Measurements from ENCODE around the gene DIAPH2.

The DIAPH2 gene

GRCh38 chrX:97155816-97156215 is 471.2 kb downstream of the DIAPH2 start:
- H3K4me3 ChIP-seq (ENCODE audit: low read depth, low read length): no peak overlapping the region
- H3K27me3 ChIP-seq (ENCODE audit: control insufficient read depth, insufficient read depth, low read length): no peaks in the 10 kb centered on the region
- no peaks in the 10 kb centered on the region for H3K36me3 ChIP-seq (ENCODE audit: control insufficient read depth, insufficient read depth, low read length)
- no peak overlapping the region for H3K9ac ChIP-seq (ENCODE audit: low read length)
- H3K27ac ChIP-seq (ENCODE audit: low read depth, low read length): no peak overlapping the region
- H3K9me3 ChIP-seq (ENCODE audit: control insufficient read depth, insufficient read depth, low read depth, low read length): no peaks in the 10 kb centered on the region
- peaks cover 31% of the 10 kb centered on the region for H3K4me1 ChIP-seq (ENCODE audit: control insufficient read depth, insufficient read depth, low read length)

GRCh38 chrX:97158269-97158668 is 473.6 kb downstream of the DIAPH2 start:
- H3K4me3 ChIP-seq (ENCODE audit: low read depth, low read length): 0 out of 2 replicates have a peak overlapping the region, but pooled peaks have one; percentile 6
- no peaks in the 10 kb centered on the region for H3K9me3 ChIP-seq (ENCODE audit: control insufficient read depth, insufficient read depth, low read depth, low read length)
- H3K9ac ChIP-seq (ENCODE audit: low read length): no peak overlapping the region
- H3K27me3 ChIP-seq (ENCODE audit: control insufficient read depth, insufficient read depth, low read length): no peaks in the 10 kb centered on the region
- peak overlapping the region; percentile 56; the same call in 1 of the 2 replicates for H3K27ac ChIP-seq (ENCODE audit: low read depth, low read length)
- no peaks in the 10 kb centered on the region for H3K36me3 ChIP-seq (ENCODE audit: control insufficient read depth, insufficient read depth, low read length)
- H3K4me1 ChIP-seq (ENCODE audit: control insufficient read depth, insufficient read depth, low read length): peaks cover 31% of the 10 kb centered on the region

GRCh38 chrX:97159916-97160800 is 475.5 kb downstream of the DIAPH2 start:
- H3K9ac ChIP-seq (ENCODE audit: low read length): no peak overlapping the region
- H3K9me3 ChIP-seq (ENCODE audit: control insufficient read depth, insufficient read depth, low read depth, low read length): no peaks in the 10 kb centered on the region
- peak overlapping the region; percentile 16; the same call in 1 of the 2 replicates for H3K4me3 ChIP-seq (ENCODE audit: low read depth, low read length)
- no peaks in the 10 kb centered on the region for H3K36me3 ChIP-seq (ENCODE audit: control insufficient read depth, insufficient read depth, low read length)
- no peaks in the 10 kb centered on the region for H3K27me3 ChIP-seq (ENCODE audit: control insufficient read depth, insufficient read depth, low read length)
- no peak overlapping the region for H3K27ac ChIP-seq (ENCODE audit: low read depth, low read length)
- H3K4me1 ChIP-seq (ENCODE audit: control insufficient read depth, insufficient read depth, low read length): peaks cover 34% of the 10 kb centered on the region

- H3K27me3 ChIP-seq (ENCODE audit: control insufficient read depth, insufficient read depth, low read length): no peaks in the 10 kb centered on the region
- H3K27ac ChIP-seq (ENCODE audit: low read depth, low read length): no peak overlapping the region
- no peaks in the 10 kb centered on the region for H3K36me3 ChIP-seq (ENCODE audit: control insufficient read depth, insufficient read depth, low read length)
- H3K4me3 ChIP-seq (ENCODE audit: low read depth, low read length): no peak overlapping the region
- no peak overlapping the region for H3K9ac ChIP-seq (ENCODE audit: low read length)
- H3K9me3 ChIP-seq (ENCODE audit: control insufficient read depth, insufficient read depth, low read depth, low read length): no peaks in the 10 kb centered on the region
- H3K4me1 ChIP-seq (ENCODE audit: control insufficient read depth, insufficient read depth, low read length): peaks cover 14% of the 10 kb centered on the region
Observed at GRCh38 chrX:97167333-97167732, 482.7 kb downstream of the DIAPH2 start.

GRCh38 chrX:97168646-97169045 is 484.0 kb downstream of the DIAPH2 start:
- H3K9ac ChIP-seq (ENCODE audit: low read length): no peak overlapping the region
- H3K4me3 ChIP-seq (ENCODE audit: low read depth, low read length): no peak overlapping the region
- no peaks in the 10 kb centered on the region for H3K9me3 ChIP-seq (ENCODE audit: control insufficient read depth, insufficient read depth, low read depth, low read length)
- H3K27ac ChIP-seq (ENCODE audit: low read depth, low read length): no peak overlapping the region
- H3K4me1 ChIP-seq (ENCODE audit: control insufficient read depth, insufficient read depth, low read length): peaks cover 14% of the 10 kb centered on the region
- H3K27me3 ChIP-seq (ENCODE audit: control insufficient read depth, insufficient read depth, low read length): no peaks in the 10 kb centered on the region
- no peaks in the 10 kb centered on the region for H3K36me3 ChIP-seq (ENCODE audit: control insufficient read depth, insufficient read depth, low read length)

DNA sequence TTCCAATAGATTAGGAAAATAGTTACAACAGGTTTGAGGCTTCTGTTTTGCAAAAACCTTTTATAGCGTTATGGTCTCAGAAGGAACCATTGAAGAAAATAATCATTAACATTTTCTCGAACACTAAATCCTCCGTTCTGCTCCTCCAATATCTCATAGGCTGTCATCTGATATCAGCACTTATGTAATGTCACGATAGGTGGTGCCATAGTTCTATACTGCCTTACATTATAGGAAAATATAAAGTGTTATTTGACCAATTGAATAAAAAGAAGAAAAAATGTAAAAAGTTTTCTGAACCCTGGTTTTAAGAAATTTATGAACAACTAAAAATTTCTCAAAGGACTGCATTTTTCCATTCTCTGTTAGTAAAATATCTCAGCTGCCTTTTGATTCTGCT is 490.5 kb downstream of the DIAPH2 start:
- 0 out of 2 replicates have a peak, but pooled peaks cover 4% of the 10 kb centered on the region for H3K9me3 ChIP-seq (ENCODE audit: control insufficient read depth, insufficient read depth, low read depth, low read length)
- H3K27ac ChIP-seq (ENCODE audit: low read depth, low read length): no peak overlapping the region
- no peaks in the 10 kb centered on the region for H3K27me3 ChIP-seq (ENCODE audit: control insufficient read depth, insufficient read depth, low read length)
- H3K4me3 ChIP-seq (ENCODE audit: low read depth, low read length): no peak overlapping the region
- no peaks in the 10 kb centered on the region for H3K4me1 ChIP-seq (ENCODE audit: control insufficient read depth, insufficient read depth, low read length)
- H3K36me3 ChIP-seq (ENCODE audit: control insufficient read depth, insufficient read depth, low read length): no peaks in the 10 kb centered on the region
- H3K9ac ChIP-seq (ENCODE audit: low read length): no peak overlapping the region

GRCh38 chrX:97189668-97190067 is 505.0 kb downstream of the DIAPH2 start:
- no peak overlapping the region for H3K9ac ChIP-seq (ENCODE audit: low read length)
- no peak overlapping the region for H3K4me3 ChIP-seq (ENCODE audit: low read depth, low read length)
- H3K9me3 ChIP-seq (ENCODE audit: control insufficient read depth, insufficient read depth, low read depth, low read length): no peaks in the 10 kb centered on the region
- no peak overlapping the region for H3K27ac ChIP-seq (ENCODE audit: low read depth, low read length)
- H3K4me1 ChIP-seq (ENCODE audit: control insufficient read depth, insufficient read depth, low read length): peaks cover 5% of the 10 kb centered on the region; the same call in 1 of the 2 replicates
- H3K36me3 ChIP-seq (ENCODE audit: control insufficient read depth, insufficient read depth, low read length): no peaks in the 10 kb centered on the region
- H3K27me3 ChIP-seq (ENCODE audit: control insufficient read depth, insufficient read depth, low read length): no peaks in the 10 kb centered on the region

- Histone ChIP-seq H3K27ac (ENCODE audit: low read depth, low read length) (no peak overlapping the region), H3K27me3 (ENCODE audit: control insufficient read depth, insufficient read depth, low read length) (no peaks in the 10 kb centered on the region), H3K4me1 (ENCODE audit: control insufficient read depth, insufficient read depth, low read length) (peaks cover 14% of the 10 kb centered on the region), H3K9me3 (ENCODE audit: control insufficient read depth, insufficient read depth, low read depth, low read length) (no peaks in the 10 kb centered on the region), H3K36me3 (ENCODE audit: control insufficient read depth, insufficient read depth, low read length) (no peaks in the 10 kb centered on the region), H3K4me3 (ENCODE audit: low read depth, low read length) (no peak overlapping the region), H3K9ac (ENCODE audit: low read length) (no peak overlapping the region)
Observed at GRCh38 chrX:97199501-97199900, 514.9 kb downstream of the DIAPH2 start.

- Histone ChIP-seq H3K4me3 (ENCODE audit: low read depth, low read length) (no peak overlapping the region), H3K9ac (ENCODE audit: low read length) (no peak overlapping the region), H3K27ac (ENCODE audit: low read depth, low read length) (no peak overlapping the region), H3K36me3 (ENCODE audit: control insufficient read depth, insufficient read depth, low read length) (no peaks in the 10 kb centered on the region), H3K27me3 (ENCODE audit: control insufficient read depth, insufficient read depth, low read length) (no peaks in the 10 kb centered on the region), H3K4me1 (ENCODE audit: control insufficient read depth, insufficient read depth, low read length) (peaks cover 14% of the 10 kb centered on the region), H3K9me3 (ENCODE audit: control insufficient read depth, insufficient read depth, low read depth, low read length) (no peaks in the 10 kb centered on the region)
Observed at GRCh38 chrX:97200454-97200853, 515.8 kb downstream of the DIAPH2 start.

GRCh38 chrX:97210501-97210900 is 525.9 kb downstream of the DIAPH2 start:
- Histone ChIP-seq H3K27me3 (ENCODE audit: control insufficient read depth, insufficient read depth, low read length) (no peaks in the 10 kb centered on the region), H3K9me3 (ENCODE audit: control insufficient read depth, insufficient read depth, low read depth, low read length) (no peaks in the 10 kb centered on the region), H3K9ac (ENCODE audit: low read length) (no peak overlapping the region), H3K36me3 (ENCODE audit: control insufficient read depth, insufficient read depth, low read length) (no peaks in the 10 kb centered on the region), H3K4me1 (ENCODE audit: control insufficient read depth, insufficient read depth, low read length) (no peaks in the 10 kb centered on the region), H3K27ac (ENCODE audit: low read depth, low read length) (no peak overlapping the region), H3K4me3 (ENCODE audit: low read depth, low read length) (no peak overlapping the region)

DNA sequence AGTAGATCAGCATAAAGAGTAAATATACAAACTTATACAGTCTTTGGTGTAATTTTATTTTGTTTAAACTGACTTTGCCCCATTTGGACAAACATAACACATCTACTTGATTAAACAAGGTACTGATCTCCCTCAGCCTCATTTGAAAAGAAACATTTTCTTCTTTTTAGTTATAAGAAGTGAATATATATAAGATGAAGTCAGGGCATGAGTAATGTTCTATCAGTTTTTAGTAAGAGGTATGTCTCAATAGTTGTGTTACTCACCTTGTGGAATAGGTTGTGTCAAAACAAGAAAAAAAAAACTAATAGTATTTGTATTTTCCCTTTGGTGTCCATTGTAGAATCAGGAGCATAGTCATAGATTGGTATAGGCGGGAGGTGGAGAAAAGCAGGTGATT is 526.4 kb downstream of the DIAPH2 start:
- no peak overlapping the region for H3K4me3 ChIP-seq (ENCODE audit: low read depth, low read length)
- H3K9me3 ChIP-seq (ENCODE audit: control insufficient read depth, insufficient read depth, low read depth, low read length): no peaks in the 10 kb centered on the region
- H3K27me3 ChIP-seq (ENCODE audit: control insufficient read depth, insufficient read depth, low read length): no peaks in the 10 kb centered on the region
- no peaks in the 10 kb centered on the region for H3K36me3 ChIP-seq (ENCODE audit: control insufficient read depth, insufficient read depth, low read length)
- H3K9ac ChIP-seq (ENCODE audit: low read length): no peak overlapping the region
- no peaks in the 10 kb centered on the region for H3K4me1 ChIP-seq (ENCODE audit: control insufficient read depth, insufficient read depth, low read length)
- H3K27ac ChIP-seq (ENCODE audit: low read depth, low read length): no peak overlapping the region

All from HUES6 (cell line).